GM12892 (cell line): ENCODE measurements around the gene SLC12A6.

ENCODE experiments used
- DNase-seq: peaks from one replicate; pipeline ENCODE4 v3.0.0; 2011; ENCODE audit not compliant: insufficient read length
- FAIRE-seq: peaks from 2 replicates; lab custom pipeline; 2011; peaks lifted over from hg19 to GRCh38; lab: Jason Lieb, UNC
- POLR2A ChIP-seq: IDR thresholded peaks from 2 replicates; pipeline ENCODE4 v1.6.1; 2011; ENCODE audit warnings: low read depth, low read length, control low read depth
- POLR2AphosphoS5 ChIP-seq: IDR thresholded peaks from 2 replicates; pipeline ENCODE4 v1.6.1; 2011; ENCODE audit warnings: low read depth, low read length, control low read depth
- TAF1 ChIP-seq: IDR thresholded peaks from 2 replicates; pipeline ENCODE4 v1.6.1; 2011; ENCODE audit warnings: low read depth, mild to moderate bottlenecking, control low read depth, low read length, borderline replicate concordance

SLC12A6 gene

GRCh38 chr15:34275721-34276120 is 61.9 kb downstream of the SLC12A6 start:
- DNase-seq (no peak), FAIRE-seq (no peak)
- no peak for TF ChIP-seq TAF1
- TF ChIP-seq POLR2AphosphoS5, result no peak
- no peak for TF ChIP-seq POLR2A

DNA sequence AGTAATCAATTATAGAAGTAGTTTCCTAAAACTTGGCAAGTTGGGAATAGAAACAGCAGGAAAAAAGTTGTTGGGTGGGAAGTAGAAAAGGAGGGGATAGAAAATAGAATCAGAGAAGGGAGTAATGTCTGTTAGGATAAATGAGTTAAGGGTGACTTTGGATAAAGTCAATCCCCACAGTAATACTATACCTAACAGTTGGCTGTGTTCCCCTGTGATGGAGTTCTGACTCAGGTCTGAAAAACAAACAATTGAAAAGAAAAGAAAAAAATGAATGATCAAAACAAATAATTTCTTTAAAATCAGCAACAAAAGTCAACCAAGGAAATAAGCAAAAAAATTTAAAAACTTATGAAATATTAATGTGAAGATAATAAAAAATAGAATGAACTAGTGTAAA is 62.4 kb downstream of the SLC12A6 start:
- no peak for DNase-seq
- no peak for FAIRE-seq
- TF ChIP-seq TAF1, result no peak
- no peak for TF ChIP-seq POLR2A
- TF ChIP-seq POLR2AphosphoS5, result no peak

- FAIRE-seq (no peak), DNase-seq (no peak)
- no peak for TF ChIP-seq TAF1
- TF ChIP-seq POLR2AphosphoS5, result no peak
- no peak for TF ChIP-seq POLR2A
Observed at GRCh38 chr15:34271493-34271892, 66.1 kb downstream of the SLC12A6 start.

- no peak for TF ChIP-seq POLR2A
- TF ChIP-seq TAF1, result no peak
- TF ChIP-seq POLR2AphosphoS5, result no peak
- DNase-seq, result no peak
- no peak for FAIRE-seq
Observed at GRCh38 chr15:34266751-34267150, 70.8 kb downstream of the SLC12A6 start.

DNA sequence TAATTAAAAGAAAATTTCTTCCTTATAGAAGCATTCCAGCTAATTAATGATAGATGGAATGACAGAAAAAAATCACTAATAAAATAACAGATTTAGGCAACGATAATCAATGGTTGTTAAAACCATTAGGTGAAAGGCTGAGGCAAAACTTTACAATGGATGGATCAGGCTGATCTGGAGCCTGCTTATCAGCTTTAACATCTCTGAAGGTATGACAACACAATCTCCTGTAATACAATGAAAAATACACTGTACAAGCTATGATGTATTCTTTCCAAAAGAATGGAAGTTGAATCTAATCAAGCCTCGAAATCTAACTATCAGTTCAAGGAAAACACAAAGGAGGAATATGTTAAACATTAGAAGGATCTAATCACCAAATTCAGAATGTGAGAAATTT is 73.5 kb downstream of the SLC12A6 start:
- TF ChIP-seq POLR2AphosphoS5 (no peak), TAF1 (no peak)
- DNase-seq (no peak), FAIRE-seq (no peak)

- no peak for TF ChIP-seq POLR2AphosphoS5
- TF ChIP-seq POLR2A, result no peak
- no peak for TF ChIP-seq TAF1
- no peak for DNase-seq
- FAIRE-seq, result no peak
Observed at GRCh38 chr15:34262362-34262761, 75.2 kb downstream of the SLC12A6 start.

- FAIRE-seq, result no peak
- TF ChIP-seq TAF1 (no peak), POLR2AphosphoS5 (no peak)
- DNase-seq, result no peak
Observed at GRCh38 chr15:34259566-34259965, 78.0 kb downstream of the SLC12A6 start.

- DNase-seq (no peak), FAIRE-seq (no peak)
- no peak for TF ChIP-seq POLR2AphosphoS5
- TF ChIP-seq TAF1, result no peak
- TF ChIP-seq POLR2A, result no peak
Observed at GRCh38 chr15:34258151-34258550, 79.4 kb downstream of the SLC12A6 start.

GRCh38 chr15:34252545-34252944 is 85.0 kb downstream of the SLC12A6 start:
- TF ChIP-seq POLR2A (no peak), POLR2AphosphoS5 (no peak), TAF1 (no peak)
- no peak for DNase-seq
- FAIRE-seq, result no peak

DNA sequence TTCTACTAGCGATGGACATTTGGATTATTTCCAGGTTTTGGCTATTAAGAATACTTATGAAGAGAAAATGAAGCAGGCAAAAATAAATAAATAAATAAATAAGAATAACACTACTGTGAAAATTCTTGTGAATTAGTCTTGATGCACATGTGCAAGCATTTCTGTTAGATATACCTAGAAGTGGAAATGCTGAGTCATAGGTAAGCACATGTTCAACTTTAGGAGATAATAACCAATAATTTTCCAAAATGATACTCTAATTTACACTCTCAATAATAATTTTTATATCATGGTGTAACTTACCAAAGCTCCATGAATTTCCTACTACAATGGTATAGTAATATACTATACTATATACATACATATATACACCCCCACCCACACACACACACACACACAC is 89.4 kb downstream of the SLC12A6 start:
- DNase-seq (no peak), FAIRE-seq (no peak)
- no peak for TF ChIP-seq POLR2A
- no peak for TF ChIP-seq TAF1
- no peak for TF ChIP-seq POLR2AphosphoS5

- no peak for TF ChIP-seq POLR2A
- TF ChIP-seq POLR2AphosphoS5, result no peak
- no peak for TF ChIP-seq TAF1
- FAIRE-seq (no peak), DNase-seq (no peak)
Observed at GRCh38 chr15:34246276-34246976, 91.2 kb downstream of the SLC12A6 start.

- DNase-seq (no peak), FAIRE-seq (no peak)
- TF ChIP-seq POLR2A (no peak), POLR2AphosphoS5 (no peak), TAF1 (no peak)
Observed at GRCh38 chr15:34243226-34243625, 94.4 kb downstream of the SLC12A6 start.
